IMR-90 (cell line): ENCODE measurements around the gene BSDC1. TPM values are rescaled to one million over a fixed set of nuclear protein-coding genes. Genes with fewer than 3 reads are reported as not detected.

Experiments used
- ATAC-seq: fragments of 200-7000 bp; cut with Tn5 transposase; 2 replicates; pipeline ENCODE4 v1.9.1; 2020; ENCODE audit warnings: low read depth, mild to moderate bottlenecking, moderate library complexity
- Bru-seq: library from RNA; stranded (reverse); fragments of 400-500 nt; gene quantifications from one replicate; lab custom pipeline; 2021; lab: Mats Ljungman, UMichigan
- BruChase-seq, 2 experiments: library from RNA; stranded (reverse); fragments of 400-500 nt; gene quantifications; one replicate each; lab custom pipeline; 2021; lab: Mats Ljungman, UMichigan
- BruUV-seq: library from RNA; stranded (reverse); fragments of 400-500 nt; replicated peaks from 2 replicates; lab custom pipeline; 2021; lab: Mats Ljungman, UMichigan
- CTCF ChIA-PET: fragments of 300-600 bp; formaldehyde crosslinking; extraction: SDS; loops from one replicate; lab custom pipeline; 2021; ENCODE audit warnings: antibody characterized with exemption; lab: Yijun Ruan, JAX
- POLR2A ChIA-PET: fragments of 300-600 bp; sonication (Branson Sonifier 250); formaldehyde crosslinking; loops from one replicate; lab custom pipeline; 2022; ENCODE audit warnings: antibody characterized with exemption; ENCODE audit not compliant: unreplicated experiment; lab: Charles Lee
- DNase-seq: peaks from one replicate; pipeline ENCODE4 v3.0.0; 2013
- H2AFZ ChIP-seq: replicated peaks from 2 replicates; pipeline ENCODE3; 2013; ENCODE audit warnings: low read length, mild to moderate bottlenecking; ENCODE audit not compliant: poor library complexity
- H2AK5ac ChIP-seq: 2 replicates; pipeline ENCODE4 v1.6.1; 2013; ENCODE audit warnings: low read depth, low read length, inconsistent platforms
- H2AK9ac ChIP-seq: replicated peaks from 2 replicates; pipeline ENCODE3; 2013; ENCODE audit warnings: mild to moderate bottlenecking, low read depth, low read length, moderate library complexity; ENCODE audit not compliant: poor library complexity
- H2BK120ac ChIP-seq: 2 replicates; pipeline ENCODE4 v1.6.1; 2013; ENCODE audit warnings: low read depth, low read length, inconsistent platforms
- H2BK15ac ChIP-seq: 3 replicates; pipeline ENCODE4 v1.6.1; 2013; ENCODE audit warnings: low read depth, low read length, inconsistent platforms
- H2BK20ac ChIP-seq: 2 replicates; pipeline ENCODE4 v1.6.1; 2013; ENCODE audit warnings: low read depth, mild to moderate bottlenecking, inconsistent platforms, low read length, moderate library complexity
- H2BK5ac ChIP-seq: 2 replicates; pipeline ENCODE4 v1.6.1; 2013; ENCODE audit warnings: mild to moderate bottlenecking, low read depth, low read length, inconsistent platforms; ENCODE audit not compliant: poor library complexity, severe bottlenecking
- H3K14ac ChIP-seq: replicated peaks from 2 replicates; pipeline ENCODE4 v1.6.1; 2013; ENCODE audit warnings: low read depth, low read length, inconsistent platforms
- H3K18ac ChIP-seq: 2 replicates; pipeline ENCODE4 v1.6.1; 2013; ENCODE audit warnings: low read depth, low read length, control low read depth
- H3K23ac ChIP-seq: 2 replicates; pipeline ENCODE4 v1.6.1; 2013; ENCODE audit warnings: low read depth, low read length, inconsistent platforms
- H3K27ac ChIP-seq: 2 replicates; pipeline ENCODE4 v1.5.1; 2013; ENCODE audit warnings: mild to moderate bottlenecking, control low read depth, low read length; ENCODE audit not compliant: insufficient read depth
- H3K27me3 ChIP-seq: 2 replicates; pipeline ENCODE4 v1.6.1; 2013; ENCODE audit warnings: low read length; ENCODE audit not compliant: control insufficient read depth, insufficient read depth
- H3K36me3 ChIP-seq: 2 replicates; pipeline ENCODE4 v1.6.1; 2013; ENCODE audit warnings: low read length, mixed read lengths; ENCODE audit not compliant: control insufficient read depth, insufficient read depth
- H3K4ac ChIP-seq: 2 replicates; pipeline ENCODE4 v1.6.1; 2013; ENCODE audit warnings: low read depth, low read length, inconsistent platforms
- H3K4me1 ChIP-seq: 2 replicates; pipeline ENCODE4 v1.6.1; 2013; ENCODE audit warnings: low read length, mixed read lengths; ENCODE audit not compliant: control insufficient read depth, insufficient read depth
- H3K4me2 ChIP-seq: 2 replicates; pipeline ENCODE4 v1.6.1; 2013; ENCODE audit warnings: low read depth, mild to moderate bottlenecking, control low read depth, low read length, moderate library complexity
- H3K4me3 ChIP-seq: 2 replicates; pipeline ENCODE4 v1.5.1; 2013; ENCODE audit warnings: low read depth, mild to moderate bottlenecking, control low read depth, low read length, moderate library complexity; ENCODE audit not compliant: insufficient read depth
- H3K56ac ChIP-seq: 2 replicates; pipeline ENCODE4 v1.6.1; 2013; ENCODE audit warnings: low read length, inconsistent platforms; ENCODE audit not compliant: insufficient read depth; ENCODE audit errors: extremely low read depth
- H3K79me1 ChIP-seq, 2 experiments: 2 replicates each; pipeline ENCODE4 v1.6.1; 2013; ENCODE audit warnings: low read length in 2 of 2, inconsistent platforms in 1 of 2, low read depth in 1 of 2
- H3K9ac ChIP-seq: 2 replicates; pipeline ENCODE4 v1.6.1; 2013; ENCODE audit warnings: low read depth, low read length, control low read depth
- H3K9me1 ChIP-seq: 2 replicates; pipeline ENCODE4 v1.6.1; 2013; ENCODE audit warnings: low read length, inconsistent platforms; ENCODE audit not compliant: insufficient read depth
- H3K9me3 ChIP-seq: 2 replicates; pipeline ENCODE4 v1.6.1; 2013; ENCODE audit warnings: low read length; ENCODE audit not compliant: control insufficient read depth, insufficient read depth
- H4K20me1 ChIP-seq: 2 replicates; pipeline ENCODE4 v1.6.1; 2013; ENCODE audit warnings: low read length, inconsistent platforms; ENCODE audit not compliant: insufficient read depth
- H4K5ac ChIP-seq: 2 replicates; pipeline ENCODE4 v1.6.1; 2013; ENCODE audit warnings: mild to moderate bottlenecking, low read depth, low read length, control low read depth
- H4K8ac ChIP-seq, 2 experiments: 2 replicates each; pipeline ENCODE4 v1.6.1; 2013; ENCODE audit warnings: low read depth in 2 of 2, low read length in 2 of 2, control low read depth in 1 of 2, inconsistent platforms in 1 of 2
- H4K91ac ChIP-seq: 2 replicates; pipeline ENCODE4 v1.6.1; 2013; ENCODE audit warnings: low read depth, low read length, inconsistent platforms; ENCODE audit not compliant: insufficient read depth
- CEBPB ChIP-seq: IDR thresholded peaks from 2 replicates; pipeline ENCODE4 v1.6.1; 2012; ENCODE audit warnings: low read depth, low read length, improper control_type of control experiment
- MAZ ChIP-seq: IDR thresholded peaks from 2 replicates; pipeline ENCODE4 v1.6.1; 2012; ENCODE audit warnings: low read depth, mild to moderate bottlenecking, low read length, improper control_type of control experiment, moderate library complexity, borderline replicate concordance
- MXI1 ChIP-seq: IDR thresholded peaks from 2 replicates; pipeline ENCODE4 v1.6.1; 2012; ENCODE audit warnings: low read depth, mild to moderate bottlenecking, low read length, moderate library complexity, borderline replicate concordance
- NFE2L2 ChIP-seq: fragments of 150-350 bp; IDR thresholded peaks from 2 replicates; pipeline ENCODE4 v1.6.1; 2016; ENCODE audit warnings: low read depth, mild to moderate bottlenecking, low read length
- POLR2A ChIP-seq: IDR thresholded peaks from 2 replicates; pipeline ENCODE4 v1.6.1; 2012; ENCODE audit warnings: mild to moderate bottlenecking, low read depth, low read length
- WGBS, 2 experiments: methylation state at CpG; one replicate each; pipeline versions ENCODE4 v1.1.5 to v1.1.7; 2013; ENCODE audit warnings: missing lambda C conversion rate in 2 of 2; ENCODE audit not compliant: insufficient read length in 1 of 2; ENCODE audit errors: extremely low coverage in 2 of 2; 5-methylcytosine and 5-hydroxymethylcytosine counted together
- dilution Hi-C: fragments of 300-500 bp; cut with HindIII; formaldehyde crosslinking; loops from one replicate; pipeline ENCODE4 v1.14.3; 2018; ENCODE audit warnings: low sequenced_read_pairs; ENCODE audit not compliant: unreplicated experiment
- in situ Hi-C: fragments of 300-500 bp; cut with MboI; formaldehyde crosslinking; loops from 3 replicates; pipeline ENCODE4 v1.14.3; 2019; ENCODE audit warnings: low sequenced_read_pairs, inconsistent platforms, mixed read lengths
- intact Hi-C: fragments of 100-400 bp; cut with micrococcal nuclease; formaldehyde crosslinking; loops from 2 replicates; pipeline ENCODE4 v1.10.0; 2022
- long read RNA-seq: library from polyadenylated mRNA; unstranded; transcript quantifications from one replicate; pipeline ENCODE4 v2.0.0, GENCODE V29; 2021; ENCODE audit not compliant: unreplicated experiment
- polyA plus RNA-seq, 3 experiments: library from polyadenylated mRNA; depleted of rRNA; stranded (reverse); fragments of >200 nt; gene quantifications; 2 replicates each; pipeline ENCODE4 v1.2.3, GENCODE V29; 2012; ENCODE audit warnings: low replicate concordance in 1 of 3
- total RNA-seq: library from RNA; depleted of rRNA; stranded (reverse); fragments of >200 nt; gene quantifications from 2 replicates; pipeline ENCODE4 v1.2.3, GENCODE V29; 2012; rRNA removed
- TF ChIP-seq, protein P1 (sequence below): conservative IDR thresholded peaks from 2 replicates; pipeline ENCODE4 v1.5.1; 2012; ENCODE audit warnings: mild to moderate bottlenecking, low read depth, low read length, improper control_type of control experiment

Gene BSDC1, protein sequence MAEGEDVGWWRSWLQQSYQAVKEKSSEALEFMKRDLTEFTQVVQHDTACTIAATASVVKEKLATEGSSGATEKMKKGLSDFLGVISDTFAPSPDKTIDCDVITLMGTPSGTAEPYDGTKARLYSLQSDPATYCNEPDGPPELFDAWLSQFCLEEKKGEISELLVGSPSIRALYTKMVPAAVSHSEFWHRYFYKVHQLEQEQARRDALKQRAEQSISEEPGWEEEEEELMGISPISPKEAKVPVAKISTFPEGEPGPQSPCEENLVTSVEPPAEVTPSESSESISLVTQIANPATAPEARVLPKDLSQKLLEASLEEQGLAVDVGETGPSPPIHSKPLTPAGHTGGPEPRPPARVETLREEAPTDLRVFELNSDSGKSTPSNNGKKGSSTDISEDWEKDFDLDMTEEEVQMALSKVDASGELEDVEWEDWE
- total RNA-seq = 50.8 and 60.4 TPM in 2 replicates
- polyA plus RNA-seq (2012; rRNA removed) = 50.4 and 56.8 TPM in 2 replicates
- 31.5 and 48.4 TPM in 2 replicates for polyA plus RNA-seq (2012; cell fraction: cytosol; rRNA removed)
- 81.3 and 110 TPM in 2 replicates for polyA plus RNA-seq (2012; cell fraction: nucleus; rRNA removed; ENCODE audit: low replicate concordance)
- percentile 87 among the genes with signal in this experiment for Bru-seq, nascent RNA
- percentile 91 among the genes with signal in this experiment for BruChase-seq, experiment 1, labeled RNA remaining after a 6-hour chase
- BruChase-seq, experiment 2, labeled RNA remaining after a 2-hour chase = percentile 90 among the genes with signal in this experiment
- long read RNA-seq, full-length matches to known transcripts = 41 of 91 reads
- long read RNA-seq, partial matches to known transcripts = 22 of 91 reads
- long read RNA-seq, other reads (novel, unspliced or antisense) = 28 of 91 reads

DNA sequence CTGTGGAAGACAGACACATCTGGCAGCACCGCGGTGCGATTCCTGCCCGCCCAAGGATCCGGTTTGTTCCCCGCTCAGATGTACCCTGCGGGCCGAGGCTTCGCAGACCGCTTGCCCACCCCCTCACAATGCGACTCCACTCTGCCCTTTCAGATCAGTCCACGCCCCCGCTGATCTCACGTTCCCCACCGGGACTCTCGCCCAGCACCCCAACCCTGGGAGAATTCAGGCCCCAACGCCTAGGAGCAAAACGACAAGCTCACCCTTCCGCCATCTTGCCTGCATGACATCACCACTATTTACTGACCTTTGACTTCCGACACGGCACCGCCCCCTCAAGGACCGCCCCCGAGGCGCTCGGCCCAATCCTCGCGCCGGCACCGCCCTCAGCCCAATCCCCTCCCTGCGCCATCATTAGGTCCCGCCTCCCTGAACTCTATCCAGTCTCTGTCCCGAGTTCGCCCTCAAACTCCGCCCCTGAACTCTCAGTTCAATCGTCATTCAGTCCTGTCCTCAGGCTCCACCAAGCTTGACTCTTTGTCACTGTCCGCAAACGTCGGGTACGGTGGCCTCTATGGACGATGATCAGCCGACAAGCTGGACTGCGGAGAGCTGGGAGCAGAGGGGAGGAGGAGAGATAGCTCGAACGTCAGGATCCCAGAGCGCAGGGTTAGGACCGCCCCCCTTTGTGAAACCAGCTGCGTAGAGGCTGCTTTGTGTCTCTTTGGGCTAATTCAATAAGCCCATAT, at the start of gene BSDC1:
Gene BSDC1 (minus strand): TSS at position 301 of the 749 bp plus-strand sequence. CDS start 27 bp downstream, at position 274.
- Histone ChIP-seq H2BK15ac (peak within 1 kb of the TSS; percentile 16; the same call in 1 of the 3 replicates), H3K9me3 (no peaks in the 10 kb centered on the region), H3K23ac (peak within 1 kb of the TSS; percentile 77), H2AK9ac (peak within 1 kb of the TSS; percentile 91), H3K4me2 (peak within 1 kb of the TSS; percentile 92), H4K91ac (peak within 1 kb of the TSS; percentile 78), H3K9me1 (peaks cover 8% of the 10 kb centered on the region; the same call in 1 of the 2 replicates), H2BK5ac (peak within 1 kb of the TSS; percentile 80), H4K20me1 (peaks cover 3% of the 10 kb centered on the region; the same call in 1 of the 2 replicates), H3K4ac (peak within 1 kb of the TSS; percentile 86), H3K14ac (peak within 1 kb of the TSS; percentile 90), H3K27ac (peak within 1 kb of the TSS; percentile 83), H4K8ac (peak within 1 kb of the TSS; percentile 52 to 91; a peak in 3 of 4 replicates), H3K18ac (peak within 1 kb of the TSS; percentile 15), H2BK120ac (peak within 1 kb of the TSS; percentile 51), H2AFZ (peak within 1 kb of the TSS; percentile 94), H2AK5ac (peak within 1 kb of the TSS; percentile 67; the same call in 1 of the 2 replicates), H4K5ac (peak within 1 kb of the TSS; percentile 59), H3K36me3 (peaks cover 15% of the 10 kb centered on the region), H3K4me3 (peak within 1 kb of the TSS; percentile 73), H2BK20ac (no peak within 1 kb of the TSS), H3K56ac (peak within 1 kb of the TSS; percentile 45; the same call in 1 of the 2 replicates), H3K79me1 (peaks cover 31 to 55% of the 10 kb centered on the region in 2 experiments), H3K4me1 (peaks cover 4% of the 10 kb centered on the region), H3K27me3 (no peaks in the 10 kb centered on the region), H3K9ac (peak within 1 kb of the TSS; percentile 88)
- intact Hi-C loops (loop anchor here (1.0 to 5.0 kb wide), 2 partner anchors 57 to 179 kb away; partner anchors contain the start of gene MARCKSL1), in situ Hi-C loops (no loop called here), dilution Hi-C loops (no loop called here)
- WGBS, 2 experiments = 0% methylated on average over 33 of the region's 48 CpGs; no CpG with 5 or more reads in 1 of the 2 experiments
- peak; percentile 51; the same call in 1 of the 2 replicates for TF ChIP-seq MAZ
- TF ChIP-seq NFE2L2 = 0 out of 2 replicates have a peak, but pooled peaks have one; percentile 5
- peak; percentile 27; the same call in 1 of the 2 replicates for TF ChIP-seq CEBPB
- TF ChIP-seq MXI1 = peak; percentile 37; the same call in 1 of the 2 replicates
- TF ChIP-seq POLR2A = peak; percentile 91
- TF ChIP-seq, protein P1, sequence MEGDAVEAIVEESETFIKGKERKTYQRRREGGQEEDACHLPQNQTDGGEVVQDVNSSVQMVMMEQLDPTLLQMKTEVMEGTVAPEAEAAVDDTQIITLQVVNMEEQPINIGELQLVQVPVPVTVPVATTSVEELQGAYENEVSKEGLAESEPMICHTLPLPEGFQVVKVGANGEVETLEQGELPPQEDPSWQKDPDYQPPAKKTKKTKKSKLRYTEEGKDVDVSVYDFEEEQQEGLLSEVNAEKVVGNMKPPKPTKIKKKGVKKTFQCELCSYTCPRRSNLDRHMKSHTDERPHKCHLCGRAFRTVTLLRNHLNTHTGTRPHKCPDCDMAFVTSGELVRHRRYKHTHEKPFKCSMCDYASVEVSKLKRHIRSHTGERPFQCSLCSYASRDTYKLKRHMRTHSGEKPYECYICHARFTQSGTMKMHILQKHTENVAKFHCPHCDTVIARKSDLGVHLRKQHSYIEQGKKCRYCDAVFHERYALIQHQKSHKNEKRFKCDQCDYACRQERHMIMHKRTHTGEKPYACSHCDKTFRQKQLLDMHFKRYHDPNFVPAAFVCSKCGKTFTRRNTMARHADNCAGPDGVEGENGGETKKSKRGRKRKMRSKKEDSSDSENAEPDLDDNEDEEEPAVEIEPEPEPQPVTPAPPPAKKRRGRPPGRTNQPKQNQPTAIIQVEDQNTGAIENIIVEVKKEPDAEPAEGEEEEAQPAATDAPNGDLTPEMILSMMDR = no peak
- BruUV-seq = no TSS peak
- CTCF ChIA-PET = interaction anchor here (0.6 to 1.3 kb wide), 4 partner anchors 16 to 179 kb away, joined by 4 to 10 read pairs (median 4); no protein-coding TSS in a partner anchor
- POLR2A ChIA-PET = interaction anchor here (0.6 kb wide), 2 partner anchors 58 to 333 kb away, joined by 3 to 7 read pairs; partner anchors contain the start of gene MARCKSL1
- ATAC-seq (peak; percentile 98), DNase-seq (peak; percentile 98)
